Right lobe of liver (tissue), 4 donors: Measurements from ENCODE around the gene SNRPD3.

Experiments used
- CTCF ChIP-seq, 4 donors: fragments of 200-600 bp in 3 of 4; fragments of 450-650 bp in 1 of 4; IDR thresholded peaks; one replicate each; pipeline versions ENCODE4 v1.5.1 to v1.8.0; 2016 to 2022; ENCODE audit warnings: antibody characterized with exemption in 4 of 4, mild to moderate bottlenecking in 2 of 4
- POLR2A ChIP-seq: fragments of 450-650 bp; IDR thresholded peaks from one replicate; pipeline ENCODE4 v1.6.1; 2017; ENCODE audit warnings: antibody characterized with exemption, mild to moderate bottlenecking
- donor health status: DM: no; HTN: no; CAD: no.
- donor health status: DM: no; HTN: no; CAD: no.
- donor health status: DM: no; HTN: yes; CAD: no.

GRCh38 chr22:24584166-24584790 is 28.5 kb downstream of the SNRPD3 start:
- TF ChIP-seq CTCF (IDR thresholded peaks at IDR 0.05), result no peak
- TF ChIP-seq POLR2A, result no peak
